Measurements from ENCODE around the gene CKS1B.

GRCh38 chr1:154955718-154956543 is 18.6 kb upstream of the CKS1B start, which contains the start of gene PBXIP1:
- TF ChIP-seq CTCF (IDR thresholded peaks at IDR 0.05): peak in 1 of 4 experiments; percentile 33
- peak; percentile 95 for TF ChIP-seq POLR2AphosphoS5 (IDR thresholded peaks at IDR 0.05)
